Measurements from ENCODE around the gene ZNF197. TPM values are rescaled to one million over a fixed set of nuclear protein-coding genes. Genes with fewer than 3 reads are reported as not detected.

ZNF197 gene
- total and polyA plus RNA-seq, 2 donors (not counting 3 experiments of a cell fraction or from before 2014, with no cell fraction given): 2.9 to 6.4 TPM

- H3K9me1 ChIP-seq (replicated peaks; ENCODE audit: control insufficient read depth, extremely low read depth, insufficient read depth, low read length): no peaks in the 10 kb centered on the region
- H3K4me1 ChIP-seq (ENCODE audit: control insufficient read depth, extremely low read depth, insufficient read depth, low read length): no peaks in the 10 kb centered on the region
- H3K27ac ChIP-seq (ENCODE audit: insufficient read depth, low read depth, low read length): no peak overlapping the region
- POLR2A ChIA-PET: no interaction called here
- TF ChIP-seq, protein P1, sequence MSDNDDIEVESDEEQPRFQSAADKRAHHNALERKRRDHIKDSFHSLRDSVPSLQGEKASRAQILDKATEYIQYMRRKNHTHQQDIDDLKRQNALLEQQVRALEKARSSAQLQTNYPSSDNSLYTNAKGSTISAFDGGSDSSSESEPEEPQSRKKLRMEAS (IDR thresholded peaks at IDR 0.05; ENCODE audit: insufficient read depth, insufficient read length): no peak
- TF ChIP-seq JUN (IDR thresholded peaks at IDR 0.05; ENCODE audit: borderline replicate concordance, insufficient read depth, insufficient read length, low read depth) (no peak), FOS (IDR thresholded peaks at IDR 0.05; ENCODE audit: borderline replicate concordance, insufficient read depth, low read length) (no peak), POLR2A (IDR thresholded peaks at IDR 0.05; ENCODE audit: low read depth, low read length) (no peak), EZH2 (IDR thresholded peaks at IDR 0.05; ENCODE audit: borderline replicate concordance, low read depth, low read length, severe bottlenecking) (no peak), MYC (IDR thresholded peaks at IDR 0.05; ENCODE audit: low read depth, low read length) (no peak), GATA2 (IDR thresholded peaks at IDR 0.05; ENCODE audit: insufficient read depth, insufficient read length, low read depth, low read length) (no peak), CTCF (IDR thresholded peaks at IDR 0.05; ENCODE audit: extremely low read depth in 1 of 2, insufficient read depth in 1 of 2, low read depth in 1 of 2, low read length in 2 of 2) (no peak), POLR2AphosphoS5 (IDR thresholded peaks at IDR 0.05; ENCODE audit: insufficient read depth, low read depth, low read length) (no peak)
- peaks cover 15% of the 10 kb centered on the region in 2 experiments for H3K36me3 ChIP-seq (ENCODE audit: control insufficient read depth in 2 of 2, extremely low read depth in 1 of 2, insufficient read depth in 2 of 2, low read length in 2 of 2)
- DNase-seq (ENCODE audit: low read depth, low spot score) (no peak), FAIRE-seq (no peak)
- CTCF ChIA-PET: no interaction called here
- H3K79me2 ChIP-seq (ENCODE audit: control insufficient read depth, insufficient read depth, low read length): no peaks in the 10 kb centered on the region
- H3K27me3 ChIP-seq (ENCODE audit: control insufficient read depth in 2 of 2, insufficient read depth in 2 of 2, low read length in 2 of 2): no peaks in the 10 kb centered on the region
- no peaks in the 10 kb centered on the region for H4K20me1 ChIP-seq (replicated peaks; ENCODE audit: control insufficient read depth, extremely low read depth, insufficient read depth, low read length)
- dilution Hi-C loops (cut with MboI; ENCODE audit: extremely low pct_ligation_motif_present, low sequenced_read_pairs): no loop called here
- intact Hi-C loops (cut with micrococcal nuclease): loop anchor here (10.0 kb wide), 1 partner anchor 242 kb away; no protein-coding TSS in a partner anchor
- no peak overlapping the region for H3K4me2 ChIP-seq (ENCODE audit: insufficient read depth, low read length)
- H2AFZ ChIP-seq (ENCODE audit: low read depth, low read length): no peak overlapping the region
- no peak overlapping the region for H3K9ac ChIP-seq (replicated peaks; ENCODE audit: extremely low read depth, insufficient read depth, low read length)
- H3K4me3 ChIP-seq (replicated peaks in 1 of 3; ENCODE audit: insufficient read depth in 1 of 3, low read depth in 1 of 3, low read length in 3 of 3): no peak overlapping the region
- H3K9me3 ChIP-seq (replicated peaks; ENCODE audit: control insufficient read depth, insufficient read depth, low read length): peaks cover 17% of the 10 kb centered on the region
- BruUV-seq (replicated peaks): no TSS peak
These were observed 18.2 kb downstream of the ZNF197 start for GRCh38 chr3:44643024-44643423.

Measured in endothelial cell of umbilical vein (primary cell).